OCI-LY7 (cell line): ENCODE data around the gene ITGB3.

Experiments
- EZH2phosphoT487 ChIP-seq: fragments of 200-600 bp; sonication (generic); IDR thresholded peaks from 2 replicates; pipeline ENCODE4 v1.6.1; 2018; ENCODE audit warnings: low read depth, borderline replicate concordance, mild to moderate bottlenecking, mixed run types, antibody characterized with exemption, low read length, moderate library complexity, mixed read lengths
- TF ChIP-seq, protein P1 (sequence below): fragments of 200-600 bp; sonication (generic); conservative IDR thresholded peaks from 2 replicates; pipeline ENCODE4 v1.5.1; 2014; ENCODE audit warnings: mild to moderate bottlenecking, antibody characterized with exemption, low read length, moderate library complexity, mixed read lengths

DNA sequence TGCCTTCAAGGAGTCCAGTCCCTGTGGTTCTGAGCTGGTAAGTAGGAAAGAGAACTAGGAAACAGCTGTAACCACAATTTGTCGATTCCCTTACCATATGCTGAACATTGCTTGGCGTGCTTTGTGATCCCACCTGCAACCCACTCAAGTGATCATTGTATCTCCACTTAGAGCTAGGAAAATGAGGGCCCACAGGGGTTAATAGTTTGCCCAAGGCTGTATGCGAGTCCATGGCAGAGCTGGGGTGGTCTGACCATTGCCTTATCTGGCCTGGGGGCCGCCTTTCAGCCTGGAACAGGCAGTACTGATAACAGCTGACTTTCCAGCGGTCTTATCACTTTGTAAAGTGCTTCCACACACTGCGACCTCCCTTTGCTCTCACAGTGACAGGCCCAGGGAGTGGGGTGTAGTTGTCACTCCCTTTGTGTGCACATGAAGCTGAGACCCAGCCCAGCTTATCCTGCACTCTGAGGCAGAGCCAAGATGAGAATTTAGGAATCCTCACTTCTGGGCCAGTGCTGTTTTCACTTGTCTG is 34.7 kb upstream of the ITGB3 start:
- TF ChIP-seq, protein P1, sequence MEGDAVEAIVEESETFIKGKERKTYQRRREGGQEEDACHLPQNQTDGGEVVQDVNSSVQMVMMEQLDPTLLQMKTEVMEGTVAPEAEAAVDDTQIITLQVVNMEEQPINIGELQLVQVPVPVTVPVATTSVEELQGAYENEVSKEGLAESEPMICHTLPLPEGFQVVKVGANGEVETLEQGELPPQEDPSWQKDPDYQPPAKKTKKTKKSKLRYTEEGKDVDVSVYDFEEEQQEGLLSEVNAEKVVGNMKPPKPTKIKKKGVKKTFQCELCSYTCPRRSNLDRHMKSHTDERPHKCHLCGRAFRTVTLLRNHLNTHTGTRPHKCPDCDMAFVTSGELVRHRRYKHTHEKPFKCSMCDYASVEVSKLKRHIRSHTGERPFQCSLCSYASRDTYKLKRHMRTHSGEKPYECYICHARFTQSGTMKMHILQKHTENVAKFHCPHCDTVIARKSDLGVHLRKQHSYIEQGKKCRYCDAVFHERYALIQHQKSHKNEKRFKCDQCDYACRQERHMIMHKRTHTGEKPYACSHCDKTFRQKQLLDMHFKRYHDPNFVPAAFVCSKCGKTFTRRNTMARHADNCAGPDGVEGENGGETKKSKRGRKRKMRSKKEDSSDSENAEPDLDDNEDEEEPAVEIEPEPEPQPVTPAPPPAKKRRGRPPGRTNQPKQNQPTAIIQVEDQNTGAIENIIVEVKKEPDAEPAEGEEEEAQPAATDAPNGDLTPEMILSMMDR, result no peak
- no peak for TF ChIP-seq EZH2phosphoT487
